IPS-20b (cell line): ENCODE measurements around the gene LRRD1.
"Not testable (repeated sequence)": the region's sequence is repeated elsewhere in the genome, so short reads cannot be mapped to it uniquely, and the experiment has no call there.

Source experiments
- H3K27ac ChIP-seq: one replicate; pipeline ENCODE4 v1.5.1; 2013; ENCODE audit warnings: low read length
- H3K27me3 ChIP-seq: 2 replicates; pipeline ENCODE4 v1.6.1; 2013; ENCODE audit warnings: mild to moderate bottlenecking, low read length, inconsistent platforms; ENCODE audit not compliant: insufficient read depth
- H3K36me3 ChIP-seq: 2 replicates; pipeline ENCODE4 v1.6.1; 2013; ENCODE audit warnings: low read depth, mild to moderate bottlenecking, inconsistent platforms, low read length, moderate library complexity; ENCODE audit not compliant: insufficient read depth
- H3K4me1 ChIP-seq: 2 replicates; pipeline ENCODE4 v1.6.1; 2013; ENCODE audit warnings: mild to moderate bottlenecking, control low read depth, inconsistent platforms, low read length, moderate library complexity; ENCODE audit not compliant: insufficient read depth
- H3K4me3 ChIP-seq: 2 replicates; pipeline ENCODE4 v1.5.1; 2013; ENCODE audit warnings: mild to moderate bottlenecking, low read length, inconsistent platforms
- H3K9ac ChIP-seq: 2 replicates; pipeline ENCODE4 v1.6.1; 2013; ENCODE audit warnings: low read depth, mild to moderate bottlenecking, inconsistent platforms, low read length, moderate library complexity
- H3K9me3 ChIP-seq: 2 replicates; pipeline ENCODE4 v1.6.1; 2013; ENCODE audit warnings: mild to moderate bottlenecking, low read depth, low read length, inconsistent platforms; ENCODE audit not compliant: insufficient read depth

Gene LRRD1

DNA sequence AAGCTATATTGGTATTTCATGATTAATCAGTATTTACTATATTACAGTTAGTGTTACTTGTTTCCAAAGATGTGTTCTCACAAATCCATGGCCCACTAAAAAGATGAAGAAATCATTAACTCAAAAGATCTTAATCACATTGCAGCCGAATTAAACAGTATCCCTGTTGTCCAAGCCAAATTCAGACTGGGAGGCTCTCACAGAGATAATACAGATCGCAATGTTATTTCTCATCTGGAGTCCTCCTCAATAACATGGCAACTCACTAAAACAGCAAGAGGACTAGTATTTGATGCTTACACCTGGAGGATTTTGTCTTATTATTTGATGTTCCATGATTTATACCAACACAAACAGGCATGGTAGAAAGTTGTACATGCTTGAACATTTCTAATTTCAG lies 68.1 kb downstream of the LRRD1 start:
- peaks cover 70% of the 10 kb centered on the region for H3K36me3 ChIP-seq
- H3K9me3 ChIP-seq = no peaks in the 10 kb centered on the region
- no peak overlapping the region for H3K27ac ChIP-seq

DNA sequence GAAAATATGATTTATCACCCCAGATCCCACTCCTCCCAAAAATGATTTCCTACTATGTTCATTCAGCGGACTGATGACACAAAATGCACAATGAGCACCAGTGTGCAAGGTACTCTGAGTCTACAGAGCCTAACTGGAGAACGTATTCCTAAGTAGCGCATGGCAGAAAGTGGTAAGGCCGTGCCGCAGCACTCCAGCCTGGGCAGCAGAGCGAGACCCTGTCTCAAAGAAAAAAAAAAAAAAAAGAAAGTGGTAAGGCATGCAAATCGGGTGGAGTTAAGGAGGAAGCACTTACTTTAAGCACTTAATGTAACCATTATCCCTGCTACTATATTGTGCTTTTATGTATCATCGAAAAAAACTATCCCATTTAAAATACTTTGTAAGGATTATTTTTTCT lies 70.1 kb downstream of the LRRD1 start:
- no peaks in the 10 kb centered on the region for H3K9me3 ChIP-seq
- H3K27me3 ChIP-seq = no peaks in the 10 kb centered on the region
- no peak overlapping the region for H3K9ac ChIP-seq
- H3K4me3 ChIP-seq = no peak overlapping the region
- H3K27ac ChIP-seq = no peak overlapping the region
- no peaks in the 10 kb centered on the region for H3K4me1 ChIP-seq
- peaks cover 54% of the 10 kb centered on the region for H3K36me3 ChIP-seq

More for the DNA sequence above, 68.1 kb downstream of the LRRD1 start:
- H3K4me1 ChIP-seq = no peaks in the 10 kb centered on the region
- no peaks in the 10 kb centered on the region for H3K27me3 ChIP-seq
- no peak overlapping the region for H3K9ac ChIP-seq
- no peak overlapping the region for H3K4me3 ChIP-seq

DNA sequence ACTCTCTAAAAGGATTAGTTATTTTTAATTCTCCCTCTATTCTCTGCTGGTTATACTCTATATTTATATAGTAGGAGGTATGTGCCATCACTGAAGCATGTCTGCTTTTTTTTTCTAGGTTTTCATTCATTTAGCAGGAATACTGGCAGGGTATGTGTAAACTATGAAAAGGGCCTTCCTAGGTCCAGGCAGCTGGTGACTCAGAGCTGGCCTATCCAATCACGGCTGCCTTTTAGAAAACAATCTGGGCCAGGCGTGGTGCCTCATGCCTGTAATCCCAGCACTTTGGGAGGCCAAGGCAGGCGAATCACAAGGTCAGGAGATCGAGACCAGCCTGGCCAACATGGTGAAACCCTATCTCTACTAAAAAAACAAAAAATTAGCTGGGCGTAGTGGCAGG lies 76.1 kb downstream of the LRRD1 start:
- H3K4me3 ChIP-seq, H3K9me3 ChIP-seq, H3K4me1 ChIP-seq, H3K9ac ChIP-seq, H3K27me3 ChIP-seq, H3K27ac ChIP-seq: not testable (repeated sequence)
- H3K36me3 ChIP-seq = peaks cover 55% of the 10 kb centered on the region

DNA sequence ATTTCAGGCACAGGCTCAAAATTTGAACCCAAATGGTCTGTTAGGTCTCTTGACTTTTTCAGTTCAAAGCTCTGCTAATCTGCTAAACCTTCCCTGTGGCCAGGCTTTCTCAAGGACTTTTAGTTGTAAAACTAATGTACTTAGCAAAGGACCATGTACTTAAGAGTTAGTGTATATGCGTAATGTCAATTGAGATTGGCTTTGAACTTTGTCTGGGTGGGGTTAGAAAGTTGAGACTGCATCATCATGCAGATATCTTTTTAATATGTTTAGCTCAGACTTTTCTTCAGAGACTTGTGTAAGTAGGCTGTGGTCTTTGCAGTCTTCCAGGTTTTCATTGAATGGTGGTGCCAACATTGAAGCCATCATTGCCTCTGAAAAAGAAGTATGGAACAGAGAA lies 78.4 kb downstream of the LRRD1 start:
- no peak overlapping the region for H3K9ac ChIP-seq
- no peak overlapping the region for H3K27ac ChIP-seq
- H3K4me3 ChIP-seq = no peak overlapping the region
- H3K27me3 ChIP-seq = no peaks in the 10 kb centered on the region
- peaks cover 66% of the 10 kb centered on the region for H3K36me3 ChIP-seq
- H3K4me1 ChIP-seq = no peaks in the 10 kb centered on the region
- no peaks in the 10 kb centered on the region for H3K9me3 ChIP-seq

DNA sequence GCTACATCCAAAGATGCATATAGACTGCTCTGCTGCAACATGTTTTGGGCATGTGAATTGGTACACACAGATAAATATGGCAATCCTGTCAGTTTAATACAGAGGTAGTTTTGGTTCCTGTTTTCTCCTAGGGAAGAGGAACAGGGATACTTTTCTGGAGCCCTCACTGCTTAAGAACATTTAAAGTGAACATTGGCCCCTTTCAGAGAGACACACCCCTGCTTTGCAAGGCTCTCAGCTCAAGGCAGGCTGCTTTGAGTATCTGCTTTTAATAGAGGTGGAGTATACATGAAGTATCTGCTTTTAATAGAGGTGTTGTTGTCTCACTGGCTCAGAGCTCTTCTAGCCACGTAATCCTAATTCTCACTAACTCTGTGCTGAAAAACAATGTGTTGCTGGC lies 83.6 kb downstream of the LRRD1 start:
- H3K9ac ChIP-seq = no peak overlapping the region
- H3K4me3 ChIP-seq = no peak overlapping the region
- H3K27ac ChIP-seq = no peak overlapping the region
- peaks cover 75% of the 10 kb centered on the region for H3K36me3 ChIP-seq
- H3K4me1 ChIP-seq = no peaks in the 10 kb centered on the region
- H3K9me3 ChIP-seq = no peaks in the 10 kb centered on the region
- no peaks in the 10 kb centered on the region for H3K27me3 ChIP-seq
